Lower lobe of right lung (tissue), 2 donors: ENCODE data around the gene ST8SIA4. TPM values are rescaled to one million over a fixed set of nuclear protein-coding genes. Genes with fewer than 3 reads are reported as not detected.

Experiments used
- ATAC-seq, 2 donors: fragments of 200-7000 bp; cut with Tn5 transposase; one replicate each; pipeline ENCODE4 v1.9.1; 2020 to 2022; ENCODE audit warnings: mild to moderate bottlenecking in 2 of 2, moderate library complexity in 2 of 2
- DNase-seq: peaks from one replicate; pipeline ENCODE4 v3.0.0-alpha.2; 2020
- H3K27ac ChIP-seq: fragments of 200-600 bp; one replicate; pipeline ENCODE4 v1.8.0; 2022
- H3K27me3 ChIP-seq: fragments of 200-600 bp; one replicate; pipeline ENCODE4 v1.8.0; 2022; ENCODE audit warnings: low read depth
- H3K36me3 ChIP-seq: fragments of 200-600 bp; one replicate; pipeline ENCODE4 v1.8.0; 2022; ENCODE audit warnings: mild to moderate bottlenecking
- H3K4me1 ChIP-seq: fragments of 200-600 bp; one replicate; pipeline ENCODE4 v1.8.0; 2022
- H3K4me3 ChIP-seq: fragments of 200-600 bp; one replicate; pipeline ENCODE4 v1.8.0; 2022; ENCODE audit warnings: mild to moderate bottlenecking
- H3K9me3 ChIP-seq: fragments of 200-600 bp; one replicate; pipeline ENCODE4 v1.8.0; 2022
- intact Hi-C: fragments of 100-400 bp; cut with DNase I; formaldehyde crosslinking; loops from one replicate; pipeline ENCODE4 v1.11.0; 2022
- total RNA-seq: library from RNA; stranded (reverse); fragmentation: NEBNext Ultra II Directional; extraction: Animal tissue kit (Norgen Biotek cat#: 25700); gene quantifications from one replicate; pipeline ENCODE4 v1.2.1, GENCODE V29; 2021
- TF ChIP-seq, protein P1 (sequence below): fragments of 200-600 bp; IDR thresholded peaks from one replicate; pipeline ENCODE4 v1.8.0; 2022; ENCODE audit warnings: antibody characterized with exemption, mild to moderate bottlenecking
- donor health status: DM: no; HTN: yes; CAD: no; lungs with severe emphysema.

ST8SIA4 gene
- total RNA-seq, 1 donor from 2014 or later, result 20.5 TPM

DNA sequence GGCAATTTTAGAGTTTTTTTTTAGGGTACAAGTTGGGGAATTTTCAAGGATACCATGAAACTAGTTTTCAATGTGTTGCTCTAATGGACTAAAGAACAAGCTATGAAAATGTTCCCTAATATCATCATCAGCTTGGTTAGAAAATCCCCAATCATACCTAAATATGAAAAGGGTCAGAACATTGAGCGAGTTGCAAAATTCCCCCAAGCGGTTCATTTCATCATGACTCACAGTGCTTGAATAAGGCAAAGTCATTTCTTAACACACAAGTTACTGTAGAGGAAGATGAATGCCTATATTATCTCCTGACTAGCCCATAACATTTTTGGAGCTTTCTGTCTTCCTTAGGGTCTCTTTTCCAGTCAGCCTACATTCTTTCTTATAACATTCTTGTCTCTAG, 62.7 kb downstream of the ST8SIA4 start:
- Histone ChIP-seq H3K4me3 (no peak overlapping the region), H3K4me1 (peaks cover 39% of the 10 kb centered on the region), H3K27ac (no peak overlapping the region), H3K27me3 (no peaks in the 10 kb centered on the region), H3K36me3 (no peaks in the 10 kb centered on the region), H3K9me3 (no peaks in the 10 kb centered on the region)
- ATAC-seq, result peak; percentile 51 to 59
- no peak for DNase-seq
- TF ChIP-seq, protein P1, sequence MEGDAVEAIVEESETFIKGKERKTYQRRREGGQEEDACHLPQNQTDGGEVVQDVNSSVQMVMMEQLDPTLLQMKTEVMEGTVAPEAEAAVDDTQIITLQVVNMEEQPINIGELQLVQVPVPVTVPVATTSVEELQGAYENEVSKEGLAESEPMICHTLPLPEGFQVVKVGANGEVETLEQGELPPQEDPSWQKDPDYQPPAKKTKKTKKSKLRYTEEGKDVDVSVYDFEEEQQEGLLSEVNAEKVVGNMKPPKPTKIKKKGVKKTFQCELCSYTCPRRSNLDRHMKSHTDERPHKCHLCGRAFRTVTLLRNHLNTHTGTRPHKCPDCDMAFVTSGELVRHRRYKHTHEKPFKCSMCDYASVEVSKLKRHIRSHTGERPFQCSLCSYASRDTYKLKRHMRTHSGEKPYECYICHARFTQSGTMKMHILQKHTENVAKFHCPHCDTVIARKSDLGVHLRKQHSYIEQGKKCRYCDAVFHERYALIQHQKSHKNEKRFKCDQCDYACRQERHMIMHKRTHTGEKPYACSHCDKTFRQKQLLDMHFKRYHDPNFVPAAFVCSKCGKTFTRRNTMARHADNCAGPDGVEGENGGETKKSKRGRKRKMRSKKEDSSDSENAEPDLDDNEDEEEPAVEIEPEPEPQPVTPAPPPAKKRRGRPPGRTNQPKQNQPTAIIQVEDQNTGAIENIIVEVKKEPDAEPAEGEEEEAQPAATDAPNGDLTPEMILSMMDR, result no peak
- intact Hi-C loops, result no loop called here

DNA sequence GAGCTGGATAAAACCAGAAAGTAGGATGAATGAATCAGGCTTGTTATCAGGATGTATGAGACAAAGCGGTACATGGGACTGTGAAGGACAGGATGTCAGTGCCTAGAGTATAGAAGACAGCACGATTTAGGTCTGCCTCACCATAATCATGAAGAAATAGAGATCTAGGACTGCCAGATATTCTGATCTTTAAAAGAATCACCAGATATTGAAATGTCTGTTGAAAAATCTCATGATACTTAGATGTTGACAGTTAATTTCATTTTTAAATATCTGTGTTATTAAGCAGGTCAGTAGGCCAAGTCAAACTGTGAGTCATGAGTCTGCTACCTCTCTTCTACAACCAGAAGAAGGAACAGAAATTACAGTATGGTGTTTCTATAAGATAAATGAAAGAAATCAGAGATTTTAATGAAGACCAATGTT, 65.0 kb downstream of the ST8SIA4 start:
- H3K36me3 ChIP-seq, result no peaks in the 10 kb centered on the region
- H3K27ac ChIP-seq, result no peak overlapping the region
- no peaks in the 10 kb centered on the region for H3K27me3 ChIP-seq
- intact Hi-C loops, result no loop called here
- DNase-seq (no peak), ATAC-seq (no peak)
- TF ChIP-seq, protein P1, result no peak
- peaks cover 39% of the 10 kb centered on the region for H3K4me1 ChIP-seq
- no peaks in the 10 kb centered on the region for H3K9me3 ChIP-seq
- H3K4me3 ChIP-seq, result no peak overlapping the region

DNA sequence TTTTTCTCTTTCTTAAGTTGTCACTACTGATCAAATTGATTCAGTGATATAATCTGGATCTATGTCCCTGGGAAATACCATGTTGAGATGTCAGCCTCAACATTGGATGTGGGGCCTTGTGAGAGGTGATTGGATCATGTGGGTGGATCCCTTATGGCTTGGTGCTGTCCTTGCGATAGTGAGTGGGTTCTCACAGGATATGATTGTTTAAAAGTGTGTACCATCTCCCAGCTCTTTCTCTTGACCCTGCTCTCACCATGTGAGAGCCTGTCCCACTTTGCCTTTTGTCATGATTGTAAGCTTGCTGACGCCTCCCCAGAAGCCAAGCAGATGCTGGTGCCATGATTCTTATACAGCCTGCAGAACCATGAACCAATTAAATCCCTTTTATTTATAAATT, 68.6 kb downstream of the ST8SIA4 start:
- H3K27me3 ChIP-seq, result no peaks in the 10 kb centered on the region
- no peak overlapping the region for H3K27ac ChIP-seq
- intact Hi-C loops, result no loop called here
- H3K36me3 ChIP-seq, result no peaks in the 10 kb centered on the region
- H3K9me3 ChIP-seq, result no peaks in the 10 kb centered on the region
- TF ChIP-seq, protein P1, result no peak
- H3K4me3 ChIP-seq, result no peak overlapping the region
- DNase-seq, result no peak
- no peak for ATAC-seq
- peaks cover 12% of the 10 kb centered on the region for H3K4me1 ChIP-seq

DNA sequence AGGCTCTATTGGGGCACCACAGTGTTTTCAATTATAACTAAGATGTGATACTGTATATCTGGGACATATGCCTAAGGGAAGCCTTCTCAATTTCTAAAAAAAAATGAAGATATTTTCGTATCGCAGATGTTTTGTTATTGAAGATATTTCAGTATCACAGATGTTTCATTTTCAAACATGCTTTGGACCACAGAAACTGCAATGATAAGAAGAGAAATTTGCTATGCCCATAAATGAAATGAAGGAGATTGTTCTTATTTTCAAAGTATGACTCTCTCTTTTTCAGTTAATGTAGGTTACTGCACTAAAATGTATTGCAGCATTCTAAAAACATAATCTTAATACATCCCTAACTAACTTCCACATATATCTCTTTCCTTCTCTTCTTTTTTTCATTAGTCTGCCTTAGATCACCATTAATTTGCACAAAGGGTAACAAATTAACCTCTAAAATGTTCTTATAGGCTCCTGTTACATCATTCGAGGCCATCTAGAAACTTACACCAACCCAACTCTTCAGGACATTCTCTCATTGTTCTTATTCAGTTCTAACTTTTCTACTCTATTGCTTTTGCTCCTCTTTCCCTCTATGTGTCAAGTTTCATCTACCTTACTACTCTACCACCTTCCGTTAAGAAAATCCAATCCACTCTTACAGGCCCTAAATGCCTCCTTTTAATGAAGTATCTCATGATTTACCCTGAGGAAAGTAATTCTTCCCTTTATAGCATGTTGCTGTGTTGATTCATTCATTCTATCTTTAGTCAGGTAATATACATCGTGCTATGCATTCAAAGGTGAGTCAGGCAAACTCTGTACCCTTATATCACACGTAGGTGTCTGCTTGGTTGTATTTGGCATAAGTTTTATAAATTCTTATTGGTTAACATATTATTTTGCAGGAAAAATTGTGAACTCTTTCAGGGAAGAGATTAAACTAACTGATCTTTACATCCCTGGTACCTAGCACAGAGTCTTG, 70.5 kb downstream of the ST8SIA4 start:
- intact Hi-C loops, result no loop called here
- DNase-seq (no peak), ATAC-seq (no peak)
- peaks cover 12% of the 10 kb centered on the region for H3K4me1 ChIP-seq
- no peaks in the 10 kb centered on the region for H3K27me3 ChIP-seq
- no peaks in the 10 kb centered on the region for H3K36me3 ChIP-seq
- TF ChIP-seq, protein P1, result no peak
- H3K9me3 ChIP-seq, result no peaks in the 10 kb centered on the region
- H3K4me3 ChIP-seq, result no peak overlapping the region
- no peak overlapping the region for H3K27ac ChIP-seq

DNA sequence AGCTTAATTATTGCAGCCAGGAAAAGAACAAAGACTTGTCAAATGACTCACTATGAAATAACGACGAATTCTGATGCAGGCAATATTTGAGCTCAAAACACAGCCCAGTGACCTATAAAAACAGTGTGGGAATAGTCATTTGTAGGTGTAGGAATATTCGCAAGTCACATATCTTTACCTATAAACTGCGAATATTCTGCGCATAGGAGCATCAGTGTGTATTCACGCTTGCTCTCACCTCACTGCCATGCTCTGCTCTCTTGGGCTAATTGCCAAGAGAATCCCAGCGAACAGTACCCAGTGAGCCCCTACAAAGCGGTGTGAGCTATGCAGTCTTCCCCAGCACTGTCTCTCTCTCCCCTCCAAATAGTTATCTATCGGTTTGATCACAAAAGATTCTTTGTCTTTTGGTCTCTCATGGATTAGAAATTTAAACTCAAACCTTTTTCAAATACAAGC, 74.2 kb downstream of the ST8SIA4 start:
- intact Hi-C loops, result no loop called here
- H3K4me1 ChIP-seq, result peaks cover 18% of the 10 kb centered on the region
- H3K27ac ChIP-seq, result no peak overlapping the region

More for the DNA sequence above, 74.2 kb downstream of the ST8SIA4 start:
- Histone ChIP-seq H3K9me3 (no peaks in the 10 kb centered on the region), H3K36me3 (no peaks in the 10 kb centered on the region), H3K27me3 (no peaks in the 10 kb centered on the region), H3K4me3 (no peak overlapping the region)
- no peak for ATAC-seq
- TF ChIP-seq, protein P1, result no peak
- DNase-seq, result no peak
